HepG2 (cell line): ENCODE measurements around the gene COMMD3. TPM values are rescaled to one million over a fixed set of nuclear protein-coding genes. Genes with fewer than 3 reads are reported as not detected.

Experiments
- ATAC-seq: fragments of 200-7000 bp; cut with Tn5 transposase; 3 replicates; pipeline ENCODE4 v1.9.1; 2020; ENCODE audit warnings: mild to moderate bottlenecking, moderate library complexity
- BruUV-seq: library from RNA; stranded (reverse); fragments of 400-500 nt; replicated peaks from 2 replicates; lab custom pipeline; 2021; lab: Mats Ljungman, UMichigan
- CTCF ChIA-PET: fragments of 300-600 bp; formaldehyde crosslinking; extraction: SDS; loops from one replicate; lab custom pipeline; 2021; ENCODE audit warnings: low total read pairs, inconsistent platforms, low intra/inter-chr PET ratio; lab: Yijun Ruan, JAX
- POLR2A ChIA-PET: fragments of 350-600 bp; sonication (Branson Sonifier 250); formaldehyde crosslinking; loops from one replicate; lab custom pipeline; 2020; ENCODE audit warnings: antibody characterized with exemption, inconsistent platforms; lab: Yijun Ruan, JAX
- DNase-seq: peaks from one replicate; pipeline ENCODE4 v3.0.0-alpha.2; 2015; ENCODE audit warnings: low spot score
- FAIRE-seq: peaks from 3 replicates; lab custom pipeline; 2011; peaks lifted over from hg19 to GRCh38; lab: Jason Lieb, UNC
- H2AFZ ChIP-seq: one replicate; pipeline ENCODE4 v1.6.1; 2011; ENCODE audit warnings: low read length, inconsistent platforms
- H3K27ac ChIP-seq: fragments of 300-600 bp; 3 replicates; pipeline ENCODE4 v1.8.0; 2011; ENCODE audit warnings: mixed run types, mild to moderate bottlenecking, mixed read lengths, low read length, inconsistent platforms; ENCODE audit not compliant: insufficient read depth; ENCODE audit errors: extremely low read length
- H3K27me3 ChIP-seq, 2 experiments: fragments of 200-600 bp in 1 of 2; 2 replicates in 1 of 2; 3 replicates in 1 of 2; pipeline versions ENCODE4 v1.6.0 to v1.8.0; 2011; ENCODE audit warnings: low read length in 2 of 2, mild to moderate bottlenecking in 2 of 2, moderate library complexity in 2 of 2, inconsistent platforms in 1 of 2; ENCODE audit not compliant: insufficient read depth in 2 of 2, control insufficient read depth in 1 of 2
- H3K36me3 ChIP-seq, 2 experiments: fragments of 200-600 bp in 1 of 2; replicated peaks in 1 of 2; 2 replicates in 1 of 2; 3 replicates in 1 of 2; pipeline versions ENCODE4 v1.5.1 to v1.8.0; 2011; ENCODE audit warnings: low read length in 2 of 2, inconsistent platforms in 1 of 2; ENCODE audit not compliant: insufficient read depth in 2 of 2, control insufficient read depth in 1 of 2
- H3K4me1 ChIP-seq: 2 replicates; pipeline ENCODE4 v1.5.1; 2012; ENCODE audit warnings: low read length, inconsistent platforms; ENCODE audit not compliant: insufficient read depth
- H3K4me2 ChIP-seq: 2 replicates; pipeline ENCODE4 v1.6.0; 2011; ENCODE audit warnings: low read depth, low read length, inconsistent platforms
- H3K4me3 ChIP-seq, 3 experiments: fragments of 200-600 bp in 1 of 3; sonication (generic), shearing (Covaris generic) in 1 of 3; replicated peaks in 1 of 3; 2 replicates each; pipeline ENCODE4 v1.5.1; 2011 to 2016; ENCODE audit warnings: low read length in 3 of 3, inconsistent platforms in 2 of 3, low read depth in 2 of 3, mild to moderate bottlenecking in 2 of 3, control low read depth in 1 of 3, mixed read lengths in 1 of 3; ENCODE audit not compliant: insufficient read depth in 1 of 3
- H3K79me2 ChIP-seq: one replicate; pipeline ENCODE4 v1.6.1; 2011; ENCODE audit warnings: low read length, inconsistent platforms; ENCODE audit not compliant: insufficient read depth
- H3K9ac ChIP-seq: 2 replicates; pipeline ENCODE4 v1.6.0; 2011; ENCODE audit warnings: mild to moderate bottlenecking, low read depth, low read length, inconsistent platforms; ENCODE audit not compliant: insufficient read depth
- H3K9me3 ChIP-seq: 2 replicates; pipeline ENCODE4 v1.5.1; 2012; ENCODE audit warnings: mild to moderate bottlenecking, low read length
- H4K20me1 ChIP-seq: 2 replicates; pipeline ENCODE4 v1.6.0; 2011; ENCODE audit warnings: inconsistent platforms, mild to moderate bottlenecking, low read length, moderate library complexity; ENCODE audit not compliant: insufficient read depth
- AGO1 ChIP-seq: fragments of 200-400 bp; formaldehyde crosslinking; IDR thresholded peaks from 2 replicates; pipeline ENCODE4 v1.6.1; 2017; ENCODE audit warnings: mild to moderate bottlenecking, low read depth, low read length, moderate library complexity; ENCODE audit not compliant: poor library complexity, severe bottlenecking
- CEBPZ ChIP-seq: IDR thresholded peaks from 2 replicates; pipeline ENCODE4 v1.6.1; 2012; ENCODE audit warnings: low read length, improper control_type of control experiment
- GABPA ChIP-seq, 2 experiments: IDR thresholded peaks; 2 replicates each; pipeline ENCODE4 v1.6.1; 2011 to 2016; ENCODE audit warnings: low read depth in 2 of 2, low read length in 1 of 2, missing biosample characterization in 1 of 2, missing genetic modification characterization in 1 of 2
- HOXA7 ChIP-seq: sonication (generic); formaldehyde crosslinking; IDR thresholded peaks from 2 replicates; pipeline ENCODE4 v1.8.1; 2022; ENCODE audit warnings: mild to moderate bottlenecking, missing genetic modification reagents, moderate library complexity
- SMAD3 ChIP-seq: sonication (generic); formaldehyde crosslinking; IDR thresholded peaks from 2 replicates; pipeline ENCODE4 v1.4.0; 2020; ENCODE audit warnings: missing genetic modification reagents
- SMARCC2 ChIP-seq: fragments of 450-650 bp; IDR thresholded peaks from 2 replicates; pipeline ENCODE4 v1.6.1; 2017; ENCODE audit warnings: antibody characterized with exemption, mild to moderate bottlenecking
- ZMYM3 ChIP-seq: sonication (generic); formaldehyde crosslinking; IDR thresholded peaks from 2 replicates; pipeline ENCODE4 v1.5.1; 2020; ENCODE audit warnings: mild to moderate bottlenecking, missing genetic modification reagents
- ZNF407 ChIP-seq: sonication (generic); formaldehyde crosslinking; IDR thresholded peaks from one replicate; pipeline ENCODE4 v1.5.1; 2020; ENCODE audit warnings: mild to moderate bottlenecking, missing genetic modification reagents; ENCODE audit errors: not compliant biosample characterization
- ZNF430 ChIP-seq: sonication (generic); formaldehyde crosslinking; IDR thresholded peaks from 2 replicates; pipeline ENCODE4 v1.9.0; 2021; ENCODE audit warnings: mild to moderate bottlenecking, missing genetic modification reagents
- ZNF589 ChIP-seq: sonication (generic); formaldehyde crosslinking; conservative IDR thresholded peaks from 2 replicates; pipeline ENCODE4 v1.8.0; 2022; ENCODE audit warnings: mild to moderate bottlenecking, moderate library complexity, missing genetic modification reagents
- ZNF878 ChIP-seq: sonication (generic); formaldehyde crosslinking; IDR thresholded peaks from 2 replicates; pipeline ENCODE4 v1.8.1; 2023; ENCODE audit warnings: mild to moderate bottlenecking, missing genetic modification reagents, moderate library complexity
- WGBS: methylation state at CpG from one replicate; pipeline ENCODE4 v1.1.6; 2017; ENCODE audit warnings: low lambda C conversion rate; 5-methylcytosine and 5-hydroxymethylcytosine counted together
- in situ Hi-C: cut with HindIII; loops from 2 replicates; pipeline ENCODE4 v1.10.0; 2017; ENCODE audit warnings: low pct_unique_long_range_greater_than_20kb; ENCODE audit not compliant: extremely low pct_ligation_motif_present
- intact Hi-C: fragments of 100-400 bp; cut with micrococcal nuclease; formaldehyde crosslinking; loops from one replicate; pipeline ENCODE4 v1.10.0; 2022; ENCODE audit not compliant: unreplicated experiment
- polyA plus RNA-seq, 8 experiments: library from polyadenylated mRNA; depleted of rRNA in 3 of 8; stranded (reverse) in 7 of 8; unstranded in 1 of 8; fragments of >200 nt; fragmentation: Illumina TruSeq in 4 of 8; extraction: Trizol in 4 of 8; gene quantifications; 2 replicates each; pipeline versions ENCODE4 v1.2.1 to v1.2.3, GENCODE V29; 2011 to 2016; ENCODE audit warnings: low read depth in 4 of 8, missing spikeins in 1 of 8, mixed read lengths in 1 of 8; ENCODE audit not compliant: insufficient read depth in 1 of 8
- total RNA-seq, 5 experiments: library from RNA; depleted of rRNA; stranded (reverse); fragments of >200 nt; fragmentation: Illumina TruSeq; extraction: Trizol; gene quantifications; 2 replicates each; pipeline ENCODE4 v1.2.3, GENCODE V29; 2016; ENCODE audit warnings: low read depth in 1 of 5

Gene COMMD3
- total and polyA plus RNA-seq, 2 of the 13 experiments (the other 11 are each of a cell fraction or from before 2014, with no cell fraction given), result 38.7 to 54.4 TPM

DNA sequence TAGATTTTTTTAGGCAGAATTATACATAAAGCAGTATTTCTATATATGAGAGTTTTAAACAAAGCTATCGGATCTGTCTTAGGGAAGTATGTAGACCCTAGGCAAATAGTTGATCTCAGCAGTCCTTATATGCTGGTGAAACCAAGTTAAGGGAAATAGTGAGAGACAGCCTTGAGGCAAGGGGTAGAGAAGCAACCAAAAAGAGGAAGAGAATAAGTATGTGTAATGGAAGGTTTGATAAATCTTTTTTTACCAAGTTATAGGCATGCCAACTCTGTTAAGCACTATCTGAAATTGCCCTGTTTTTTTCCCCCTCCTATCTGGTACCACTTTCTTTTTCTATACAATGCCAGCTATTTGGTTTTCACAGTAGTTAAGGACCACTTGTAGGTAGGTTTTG is 49.0 kb downstream of the COMMD3 start:
- TF ChIP-seq SMAD3 (CRISPR knock-in tag) (no peak), ZNF430 (no peak), ZNF878 (no peak), ZNF589 (CRISPR knock-in tag) (no peak), ZMYM3 (no peak), SMARCC2 (no peak), GABPA (IDR thresholded peaks at IDR 0.05; ENCODE audit: low read depth, low read length) (no peak), GABPA (CRISPR knock-in tag; IDR thresholded peaks at IDR 0.05; ENCODE audit: low read depth) (no peak), ZNF407 (CRISPR knock-in tag) (no peak), HOXA7 (no peak), AGO1 (no peak), CEBPZ (no peak)
- ATAC-seq, result no peak
- ChIA-PET CTCF (no interaction called here), POLR2A (no interaction called here)
- Histone ChIP-seq H2AFZ (no peak overlapping the region), H3K9ac (no peak overlapping the region), H3K4me1 (no peaks in the 10 kb centered on the region), H3K27me3 (no peaks in the 10 kb centered on the region), H3K4me3 (no peak overlapping the region), H4K20me1 (no peaks in the 10 kb centered on the region), H3K4me2 (no peak overlapping the region), H3K27ac (no peak overlapping the region), H3K79me2 (no peaks in the 10 kb centered on the region), H3K9me3 (no peaks in the 10 kb centered on the region), H3K36me3 (no peaks in the 10 kb centered on the region)
- WGBS, result 85% methylated on average over 1 of the region's 1 CpG
- in situ Hi-C loops (no loop called here), intact Hi-C loops (no loop called here)
- no peak for DNase-seq
- FAIRE-seq, result no peak
- no TSS peak for BruUV-seq
